SK-N-MC (cell line): ENCODE results near the gene ACTR3C.

Experiments used
- EZH2 ChIP-seq: fragments of 200-600 bp; sonication (generic); IDR thresholded peaks from one replicate; pipeline ENCODE4 v1.6.1; 2017; ENCODE audit warnings: antibody characterized with exemption
- POLR2AphosphoS5 ChIP-seq: IDR thresholded peaks from 2 replicates; pipeline ENCODE4 v1.6.1; 2012; ENCODE audit warnings: mild to moderate bottlenecking, low read depth, low read length, borderline replicate concordance

- TF ChIP-seq POLR2AphosphoS5, result no peak
- TF ChIP-seq EZH2, result no peak
These were observed 13.8 kb upstream of the ACTR3C start for GRCh38 chr7:150337179-150337578.
